Measurements from ENCODE around the gene AHDC1.
A peak's percentile ranks its signal among the peaks of the same experiment; 100 is the strongest.

- TF ChIP-seq ZBTB7A (IDR thresholded peaks at IDR 0.05; ENCODE audit: low read depth) (peak; percentile 23; the same call in 1 of the 2 replicates), EGR1 (IDR thresholded peaks at IDR 0.05) (no peak), TCF12 (IDR thresholded peaks at IDR 0.05; ENCODE audit: low read depth) (0 out of 2 replicates have a peak, but pooled peaks have one; percentile 12), FOXM1 (IDR thresholded peaks at IDR 0.05; ENCODE audit: borderline replicate concordance, low read depth) (no peak), TAF1 (IDR thresholded peaks at IDR 0.05; ENCODE audit: low read depth) (no peak), REST (IDR thresholded peaks at IDR 0.05; ENCODE audit: low read depth) (no peak), CEBPB (IDR thresholded peaks at IDR 0.05) (no peak), YY1 (IDR thresholded peaks at IDR 0.05; ENCODE audit: low read depth) (no peak), MAX (IDR thresholded peaks at IDR 0.05) (no peak), EP300 (IDR thresholded peaks at IDR 0.05; ENCODE audit: borderline replicate concordance) (no peak), RAD21 (IDR thresholded peaks at IDR 0.05; ENCODE audit: low read depth) (peak; percentile 98), CREB1 (IDR thresholded peaks at IDR 0.05; ENCODE audit: low read depth) (no peak)
Measured at GRCh38 chr1:27605796-27606707, 2.1 kb upstream of the AHDC1 start.

Data from Ishikawa (cell line).